MM.1S (cell line): ENCODE data around the gene GPR87.

Experiments used
- DNase-seq: peaks from one replicate; pipeline ENCODE4 v3.0.0-alpha.2; 2015
- H2AFZ ChIP-seq: fragments of 300-600 bp; sonication (generic); 2 replicates; pipeline ENCODE4 v1.6.0; 2016; ENCODE audit warnings: antibody characterized with exemption, low read length
- H3F3A ChIP-seq: fragments of 300-600 bp; sonication (generic); 2 replicates; pipeline ENCODE4 v1.6.1; 2016; ENCODE audit warnings: mild to moderate bottlenecking, antibody characterized with exemption, low read length, moderate library complexity, mixed read lengths; ENCODE audit not compliant: insufficient read depth
- H3K27ac ChIP-seq: fragments of 300-600 bp; sonication (generic); 2 replicates; pipeline ENCODE4 v1.5.1; 2016; ENCODE audit warnings: mild to moderate bottlenecking, low read length
- H3K27me3 ChIP-seq: fragments of 300-600 bp; sonication (generic); replicated peaks from 2 replicates; pipeline ENCODE4 v1.6.0; 2016; ENCODE audit warnings: low read length; ENCODE audit not compliant: insufficient read depth
- H3K36me3 ChIP-seq: fragments of 300-600 bp; sonication (generic); replicated peaks from 2 replicates; pipeline ENCODE4 v1.6.1; 2016; ENCODE audit warnings: mild to moderate bottlenecking, low read length, mixed read lengths; ENCODE audit not compliant: insufficient read depth
- H3K4me1 ChIP-seq: fragments of 300-600 bp; sonication (generic); 2 replicates; pipeline ENCODE4 v1.6.1; 2016; ENCODE audit warnings: low read length, mixed read lengths
- H3K4me2 ChIP-seq: fragments of 300-600 bp; sonication (generic); 2 replicates; pipeline ENCODE4 v1.6.0; 2016; ENCODE audit warnings: low read depth, low read length
- H3K4me3 ChIP-seq: fragments of 300-600 bp; sonication (generic); 2 replicates; pipeline ENCODE4 v1.5.1; 2016; ENCODE audit warnings: low read length, mixed read lengths
- H3K79me2 ChIP-seq: fragments of 300-600 bp; sonication (generic); 2 replicates; pipeline ENCODE4 v1.6.1; 2016; ENCODE audit warnings: mixed run types, low read length, mixed read lengths
- H3K9ac ChIP-seq: fragments of 300-600 bp; sonication (generic); 2 replicates; pipeline ENCODE4 v1.6.1; 2016; ENCODE audit warnings: low read length, mixed read lengths
- H3K9me2 ChIP-seq: fragments of 300-600 bp; sonication (generic); replicated peaks from 2 replicates; pipeline ENCODE4 v1.6.1; 2016; ENCODE audit warnings: mild to moderate bottlenecking, low read length, mixed read lengths; ENCODE audit not compliant: insufficient read depth
- H3K9me3 ChIP-seq: fragments of 300-600 bp; sonication (generic); replicated peaks from 2 replicates; pipeline ENCODE4 v1.6.1; 2016; ENCODE audit warnings: mild to moderate bottlenecking, low read length, mixed read lengths; ENCODE audit not compliant: insufficient read depth
- H4K20me1 ChIP-seq: fragments of 300-600 bp; sonication (generic); 2 replicates; pipeline ENCODE4 v1.6.1; 2016; ENCODE audit warnings: mild to moderate bottlenecking, low read length, moderate library complexity, mixed read lengths; ENCODE audit not compliant: insufficient read depth
- CTCF ChIP-seq: fragments of 300-600 bp; sonication (generic); IDR thresholded peaks from 2 replicates; pipeline ENCODE4 v1.5.1; 2016; ENCODE audit warnings: antibody characterized with exemption, low read length, mixed read lengths
- EZH2 ChIP-seq: fragments of 300-600 bp; sonication (generic); optimal IDR thresholded peaks from 2 replicates; pipeline ENCODE3; 2017; ENCODE audit warnings: low read depth, mild to moderate bottlenecking, antibody characterized with exemption, low read length, mixed read lengths
- EZH2phosphoT487 ChIP-seq: fragments of 300-600 bp; sonication (generic); IDR thresholded peaks from 2 replicates; pipeline ENCODE4 v1.6.1; 2018; ENCODE audit warnings: antibody characterized with exemption, low read length

Gene GPR87

GRCh38 chr3:151285940-151286339 is 30.7 kb downstream of the GPR87 start:
- Histone ChIP-seq H3K4me3 (no peak overlapping the region), H3K9me2 (no peaks in the 10 kb centered on the region), H3K4me1 (no peaks in the 10 kb centered on the region), H3K9ac (no peak overlapping the region), H3K27me3 (no peaks in the 10 kb centered on the region), H3K79me2 (no peaks in the 10 kb centered on the region), H3F3A (no peaks in the 10 kb centered on the region), H2AFZ (no peak overlapping the region), H4K20me1 (no peaks in the 10 kb centered on the region), H3K4me2 (no peak overlapping the region), H3K9me3 (no peaks in the 10 kb centered on the region), H3K36me3 (no peaks in the 10 kb centered on the region), H3K27ac (no peak overlapping the region)
- DNase-seq: no peak
- no peak for TF ChIP-seq EZH2phosphoT487
- TF ChIP-seq CTCF: no peak
- no peak for TF ChIP-seq EZH2

- Histone ChIP-seq H3K9ac (no peak overlapping the region), H3K4me2 (no peak overlapping the region), H3K36me3 (no peaks in the 10 kb centered on the region), H3K9me3 (no peaks in the 10 kb centered on the region), H3K4me3 (no peak overlapping the region), H3K27ac (no peak overlapping the region), H3K9me2 (no peaks in the 10 kb centered on the region), H3K4me1 (no peaks in the 10 kb centered on the region), H3F3A (no peaks in the 10 kb centered on the region), H2AFZ (no peak overlapping the region), H4K20me1 (no peaks in the 10 kb centered on the region), H3K27me3 (no peaks in the 10 kb centered on the region), H3K79me2 (no peaks in the 10 kb centered on the region)
- no peak for TF ChIP-seq CTCF
- TF ChIP-seq EZH2phosphoT487: no peak
- no peak for TF ChIP-seq EZH2
- no peak for DNase-seq
Observed at GRCh38 chr3:151283907-151284461, 32.6 kb downstream of the GPR87 start.

- H2AFZ ChIP-seq: no peak overlapping the region
- DNase-seq: no peak
- TF ChIP-seq EZH2phosphoT487 (no peak), CTCF (no peak), EZH2 (no peak)
- H3K9ac ChIP-seq: no peak overlapping the region
- H3K4me3 ChIP-seq: no peak overlapping the region
- no peaks in the 10 kb centered on the region for H4K20me1 ChIP-seq
- no peak overlapping the region for H3K27ac ChIP-seq
- no peaks in the 10 kb centered on the region for H3K79me2 ChIP-seq
- no peaks in the 10 kb centered on the region for H3F3A ChIP-seq
- H3K9me3 ChIP-seq: no peaks in the 10 kb centered on the region
- H3K4me2 ChIP-seq: no peak overlapping the region
- H3K4me1 ChIP-seq: no peaks in the 10 kb centered on the region
- H3K27me3 ChIP-seq: no peaks in the 10 kb centered on the region
- H3K36me3 ChIP-seq: no peaks in the 10 kb centered on the region
- no peaks in the 10 kb centered on the region for H3K9me2 ChIP-seq
Observed at GRCh38 chr3:151283387-151283786, 33.2 kb downstream of the GPR87 start.
